HL-60/S4 (cell line): ENCODE data around the gene GJA9.

Experiments used
- in situ Hi-C: fragments of 300-500 bp; cut with MboI; formaldehyde crosslinking; loops from 2 replicates; pipeline ENCODE4 v1.14.3; 2022; ENCODE audit warnings: low sequenced_read_pairs

The GJA9 gene

GRCh38 chr1:38875811-38876210, 5.6 kb downstream of the GJA9 start:
- in situ Hi-C loops = no loop called here

GRCh38 chr1:38873027-38873969, 8.1 kb downstream of the GJA9 start, which contains the start of gene MYCBP:
Gene MYCBP, minus strand, starts transcription at chr1:38873348. Its CDS starts 43 bp downstream, at chr1:38873305.
- in situ Hi-C loops = no loop called here

- in situ Hi-C loops = no loop called here
Measured at GRCh38 chr1:38872401-38873026, 8.9 kb downstream of the GJA9 start.

GRCh38 chr1:38870996-38871395, 10.4 kb downstream of the GJA9 start:
- in situ Hi-C loops = no loop called here

GRCh38 chr1:38867208-38867607, 14.2 kb downstream of the GJA9 start:
- in situ Hi-C loops = no loop called here

GRCh38 chr1:38865112-38865715, 16.2 kb downstream of the GJA9 start:
- in situ Hi-C loops = no loop called here

GRCh38 chr1:38860454-38860795, 21.0 kb downstream of the GJA9 start:
- in situ Hi-C loops = no loop called here

GRCh38 chr1:38859561-38860453, 21.6 kb downstream of the GJA9 start, which contains the start of gene RRAGC:
Gene RRAGC, minus strand, starts transcription at chr1:38859772. Its CDS starts 126 bp downstream, at chr1:38859646.
- in situ Hi-C loops = no loop called here

- in situ Hi-C loops = no loop called here
Measured at GRCh38 chr1:38858833-38859560, 22.4 kb downstream of the GJA9 start.

- in situ Hi-C loops = no loop called here
Measured at GRCh38 chr1:38852780-38853179, 28.6 kb downstream of the GJA9 start.

- in situ Hi-C loops = loop anchor here (25.0 kb wide), 1 partner anchor 836 kb away; the partner anchor contains the start of genes FHL3 and UTP11
Measured at GRCh38 chr1:38848071-38848470, 33.3 kb downstream of the GJA9 start.

- in situ Hi-C loops = loop anchor here (25.0 kb wide), 1 partner anchor 834 kb away; the partner anchor contains the start of genes FHL3 and UTP11
Measured at GRCh38 chr1:38846210-38846609, 35.2 kb downstream of the GJA9 start.

- in situ Hi-C loops = loop anchor here (25.0 kb wide), 1 partner anchor 833 kb away; the partner anchor contains the start of genes FHL3 and UTP11
Measured at GRCh38 chr1:38845088-38845487, 36.3 kb downstream of the GJA9 start.

- in situ Hi-C loops = loop anchor here (25.0 kb wide), 1 partner anchor 828 kb away; the partner anchor contains the start of genes FHL3 and UTP11
Measured at GRCh38 chr1:38840281-38840680, 41.1 kb downstream of the GJA9 start.

- in situ Hi-C loops = loop anchor here (25.0 kb wide), 1 partner anchor 827 kb away; the partner anchor contains the start of genes FHL3 and UTP11
Measured at GRCh38 chr1:38839363-38839762, 42.0 kb downstream of the GJA9 start.

- in situ Hi-C loops = loop anchor here (25.0 kb wide), 1 partner anchor 824 kb away; the partner anchor contains the start of genes FHL3 and UTP11
Measured at GRCh38 chr1:38836316-38836715, 45.1 kb downstream of the GJA9 start.

GRCh38 chr1:38834937-38835827, 46.2 kb downstream of the GJA9 start:
- in situ Hi-C loops = loop anchor here (25.0 kb wide), 1 partner anchor 823 kb away; the partner anchor contains the start of genes FHL3 and UTP11

- in situ Hi-C loops = loop anchor here (25.0 kb wide), 1 partner anchor 822 kb away; the partner anchor contains the start of genes FHL3 and UTP11
Measured at GRCh38 chr1:38834221-38834782, 47.1 kb downstream of the GJA9 start.
